H9 (cell line): Measurements from ENCODE around the gene TMEM222. TPM values are rescaled to one million over a fixed set of nuclear protein-coding genes. Genes with fewer than 3 reads are reported as not detected.

Experiments
- DNase-seq: peaks from one replicate; pipeline ENCODE4 v3.0.0-alpha.2; 2017
- H2AFZ ChIP-seq: one replicate; pipeline ENCODE4 v1.6.1; 2013; ENCODE audit warnings: mild to moderate bottlenecking, low read length, control low read depth, moderate library complexity
- H2AK5ac ChIP-seq: 2 replicates; pipeline ENCODE4 v1.6.1; 2013; ENCODE audit warnings: low read length, control low read depth, mixed read lengths; ENCODE audit not compliant: insufficient read length
- H2BK120ac ChIP-seq: one replicate; pipeline ENCODE4 v1.6.1; 2013; ENCODE audit warnings: low read depth, mild to moderate bottlenecking, low read length, control low read depth, inconsistent platforms; ENCODE audit not compliant: poor library complexity, severe bottlenecking
- H2BK12ac ChIP-seq: 2 replicates; pipeline ENCODE4 v1.6.1; 2013; ENCODE audit warnings: low read length, control low read depth, mixed read lengths, low read depth; ENCODE audit not compliant: insufficient read length
- H2BK15ac ChIP-seq: 2 replicates; pipeline ENCODE4 v1.6.1; 2013; ENCODE audit warnings: low read depth, low read length, control low read depth
- H2BK20ac ChIP-seq: one replicate; pipeline ENCODE4 v1.6.1; 2013; ENCODE audit warnings: low read depth, mild to moderate bottlenecking, low read length, control low read depth, inconsistent platforms; ENCODE audit not compliant: poor library complexity, severe bottlenecking
- H2BK5ac ChIP-seq: 2 replicates; pipeline ENCODE4 v1.6.1; 2013; ENCODE audit warnings: low read length, control low read depth, mixed read lengths; ENCODE audit not compliant: insufficient read length
- H3K14ac ChIP-seq: 2 replicates; pipeline ENCODE4 v1.6.1; 2013; ENCODE audit warnings: low read length, control low read depth; ENCODE audit not compliant: insufficient read depth
- H3K18ac ChIP-seq: 2 replicates; pipeline ENCODE4 v1.6.1; 2013; ENCODE audit warnings: low read depth, mild to moderate bottlenecking, mixed read lengths, low read length, control low read depth; ENCODE audit not compliant: insufficient read length
- H3K23ac ChIP-seq: 2 replicates; pipeline ENCODE4 v1.6.1; 2013; ENCODE audit warnings: low read length, control low read depth, mixed read lengths, low read depth; ENCODE audit not compliant: insufficient read length
- H3K23me2 ChIP-seq: 2 replicates; pipeline ENCODE4 v1.6.1; 2013; ENCODE audit warnings: low read depth, mild to moderate bottlenecking, mixed read lengths, low read length, control low read depth; ENCODE audit not compliant: insufficient read length, poor library complexity, severe bottlenecking
- H3K27ac ChIP-seq: 2 replicates; pipeline ENCODE4 v1.5.1; 2013; ENCODE audit warnings: low read length, control low read depth, mixed read lengths, low read depth; ENCODE audit not compliant: insufficient read length
- H3K27me3 ChIP-seq: 2 replicates; pipeline ENCODE4 v1.6.1; 2013; ENCODE audit warnings: low read length, control low read depth, inconsistent platforms; ENCODE audit not compliant: insufficient read depth
- H3K4ac ChIP-seq: 2 replicates; pipeline ENCODE4 v1.6.1; 2013; ENCODE audit warnings: low read depth, mild to moderate bottlenecking, control low read depth, inconsistent platforms, low read length, moderate library complexity
- H3K4me1 ChIP-seq: 2 replicates; pipeline ENCODE4 v1.6.1; 2013; ENCODE audit warnings: low read length, control low read depth, inconsistent platforms; ENCODE audit not compliant: insufficient read depth
- H3K4me2 ChIP-seq: 2 replicates; pipeline ENCODE4 v1.6.1; 2013; ENCODE audit warnings: low read length, control low read depth, mixed read lengths; ENCODE audit not compliant: insufficient read length, insufficient read depth
- H3K56ac ChIP-seq: 2 replicates; pipeline ENCODE4 v1.6.1; 2013; ENCODE audit warnings: low read depth, mild to moderate bottlenecking, mixed read lengths, low read length, control low read depth; ENCODE audit not compliant: insufficient read length
- H3K79me1 ChIP-seq: 2 replicates; pipeline ENCODE4 v1.6.1; 2013; ENCODE audit warnings: low read depth, mild to moderate bottlenecking, moderate library complexity, low read length, control low read depth, inconsistent platforms; ENCODE audit not compliant: insufficient read depth, poor library complexity, severe bottlenecking
- H3K79me2 ChIP-seq: 2 replicates; pipeline ENCODE4 v1.6.1; 2013; ENCODE audit warnings: low read length, control low read depth, inconsistent platforms; ENCODE audit not compliant: insufficient read depth
- H3K9ac ChIP-seq: 2 replicates; pipeline ENCODE4 v1.6.1; 2013; ENCODE audit warnings: low read length, control low read depth, mixed read lengths; ENCODE audit not compliant: insufficient read length; ENCODE audit errors: extremely low read depth
- H3K9me3 ChIP-seq: one replicate; pipeline ENCODE4 v1.6.1; 2013; ENCODE audit warnings: low read depth, low read length, inconsistent platforms; ENCODE audit not compliant: control insufficient read depth
- H3T11ph ChIP-seq: one replicate; pipeline ENCODE4 v1.6.1; 2013; ENCODE audit warnings: mild to moderate bottlenecking, low read length, control low read depth, inconsistent platforms
- H4K20me1 ChIP-seq: one replicate; pipeline ENCODE4 v1.6.1; 2013; ENCODE audit not compliant: control insufficient read depth, insufficient read length, insufficient read depth
- H4K5ac ChIP-seq: 2 replicates; pipeline ENCODE4 v1.6.1; 2013; ENCODE audit warnings: low read depth, mild to moderate bottlenecking, mixed read lengths, low read length, control low read depth; ENCODE audit not compliant: insufficient read length
- H4K8ac ChIP-seq: replicated peaks from 2 replicates; pipeline ENCODE4 v1.6.1; 2013; ENCODE audit warnings: low read length, control low read depth, mixed read lengths, low read depth; ENCODE audit not compliant: insufficient read length
- H4K91ac ChIP-seq: 2 replicates; pipeline ENCODE4 v1.6.1; 2013; ENCODE audit warnings: low read depth, mild to moderate bottlenecking, moderate library complexity, mixed read lengths, low read length, control low read depth; ENCODE audit not compliant: insufficient read length
- H3K27ac Mint-ChIP-seq, 3 experiments: 2 replicates in 2 of 3; 3 replicates in 1 of 3; pipeline ENCODE4 v1.8.0; 2020 to 2021; ENCODE audit warnings: mixed read lengths in 3 of 3, mild to moderate bottlenecking in 1 of 3, moderate library complexity in 1 of 3
- H3K27me3 Mint-ChIP-seq: 2 replicates; pipeline ENCODE4 v1.8.0; 2021; ENCODE audit warnings: low read depth, mild to moderate bottlenecking, moderate library complexity, mixed read lengths
- H3K36me3 Mint-ChIP-seq, 3 experiments: 2 replicates in 2 of 3; 3 replicates in 1 of 3; pipeline ENCODE4 v1.8.0; 2020 to 2021; ENCODE audit warnings: low read depth in 3 of 3, mixed read lengths in 3 of 3; ENCODE audit not compliant: insufficient read depth in 1 of 3
- H3K4me1 Mint-ChIP-seq, 2 experiments: 2 replicates each; pipeline ENCODE4 v1.8.0; 2020; ENCODE audit warnings: mixed read lengths in 2 of 2
- H3K4me3 Mint-ChIP-seq, 2 experiments: 2 replicates in 1 of 2; 3 replicates in 1 of 2; pipeline ENCODE4 v1.8.0; 2020 to 2021; ENCODE audit warnings: mild to moderate bottlenecking in 2 of 2, mixed read lengths in 2 of 2, moderate library complexity in 1 of 2
- H3K9me3 Mint-ChIP-seq, 2 experiments: 2 replicates in 1 of 2; 3 replicates in 1 of 2; pipeline ENCODE4 v1.8.0; 2020; ENCODE audit warnings: mild to moderate bottlenecking in 2 of 2, mixed read lengths in 2 of 2, moderate library complexity in 1 of 2
- WGBS: extraction: QIAGEN DNeasy Blood & Tissue Kit; methylation state at CpG from one replicate; pipeline ENCODE4 v1.1.7; 2013; ENCODE audit warnings: missing lambda C conversion rate, low lambda C conversion rate, mixed read lengths; ENCODE audit not compliant: insufficient read length; ENCODE audit errors: extremely low coverage; 5-methylcytosine and 5-hydroxymethylcytosine counted together
- total RNA-seq: library from RNA; stranded (reverse); gene quantifications from 2 replicates; pipeline ENCODE4 v1.2.1, GENCODE V29; 2021
- TF ChIP-seq, protein P1 (sequence below): fragments of 200-600 bp; sonication (generic); conservative IDR thresholded peaks from 3 replicates; pipeline ENCODE4 v1.8.0; 2021; ENCODE audit warnings: antibody characterized with exemption, mild to moderate bottlenecking

TMEM222 gene
- total RNA-seq, 1 experiment from 2014 or later: 36.8 TPM

DNA sequence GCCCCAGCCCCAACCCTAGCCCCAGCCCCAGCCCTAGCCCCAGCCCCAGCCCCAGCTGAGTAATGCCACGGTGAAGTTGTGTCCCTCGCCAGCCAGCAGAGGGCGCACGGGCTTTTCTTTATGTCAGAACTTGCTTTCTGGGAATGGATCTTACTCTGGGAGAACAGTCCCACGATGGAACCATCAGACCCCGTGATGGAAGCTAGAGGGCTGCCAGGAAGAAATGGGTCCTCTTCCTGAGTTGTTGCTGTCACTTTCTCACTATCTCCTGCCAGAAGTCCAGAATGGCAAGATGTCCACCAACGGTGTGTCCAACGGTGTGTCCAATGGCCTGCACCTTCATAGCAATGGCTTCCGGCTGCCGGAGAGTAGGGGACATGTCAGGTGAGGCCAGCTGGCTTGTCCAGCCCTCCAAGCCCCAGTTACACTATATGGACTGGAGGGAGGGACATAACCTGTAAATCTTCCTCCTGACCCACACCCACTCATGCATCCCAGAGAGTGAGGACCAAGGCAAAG lies 25.1 kb upstream of the TMEM222 start:
- H3K27ac ChIP-seq: no peak overlapping the region
- peaks cover 9% of the 10 kb centered on the region; the same call in 1 of the 2 replicates for H3K4me1 ChIP-seq
- H3K79me2 ChIP-seq: no peaks in the 10 kb centered on the region
- no peak overlapping the region for H3T11ph ChIP-seq
- no peaks in the 10 kb centered on the region for H3K23me2 ChIP-seq
- no peak overlapping the region for H2AFZ ChIP-seq
- no peak overlapping the region for H4K8ac ChIP-seq
- H3K18ac ChIP-seq: no peak overlapping the region
- no peak overlapping the region for H2BK20ac ChIP-seq
- H3K36me3 Mint-ChIP-seq: peaks cover 0 to 9% (median 5%) of the 10 kb centered on the region in 3 experiments; a peak in 3 of 7 replicates
- H3K9ac ChIP-seq: no peak overlapping the region
- no peak overlapping the region for H3K56ac ChIP-seq
- no peak overlapping the region for H3K14ac ChIP-seq
- no peak overlapping the region for H3K23ac ChIP-seq
- H2BK15ac ChIP-seq: no peak overlapping the region
- H3K79me1 ChIP-seq: no peaks in the 10 kb centered on the region
- H3K4ac ChIP-seq: no peak overlapping the region
- H3K27ac Mint-ChIP-seq: no peak overlapping the region
- no peaks in the 10 kb centered on the region for H3K27me3 ChIP-seq
- no peak overlapping the region for H3K4me2 ChIP-seq
- TF ChIP-seq, protein P1, sequence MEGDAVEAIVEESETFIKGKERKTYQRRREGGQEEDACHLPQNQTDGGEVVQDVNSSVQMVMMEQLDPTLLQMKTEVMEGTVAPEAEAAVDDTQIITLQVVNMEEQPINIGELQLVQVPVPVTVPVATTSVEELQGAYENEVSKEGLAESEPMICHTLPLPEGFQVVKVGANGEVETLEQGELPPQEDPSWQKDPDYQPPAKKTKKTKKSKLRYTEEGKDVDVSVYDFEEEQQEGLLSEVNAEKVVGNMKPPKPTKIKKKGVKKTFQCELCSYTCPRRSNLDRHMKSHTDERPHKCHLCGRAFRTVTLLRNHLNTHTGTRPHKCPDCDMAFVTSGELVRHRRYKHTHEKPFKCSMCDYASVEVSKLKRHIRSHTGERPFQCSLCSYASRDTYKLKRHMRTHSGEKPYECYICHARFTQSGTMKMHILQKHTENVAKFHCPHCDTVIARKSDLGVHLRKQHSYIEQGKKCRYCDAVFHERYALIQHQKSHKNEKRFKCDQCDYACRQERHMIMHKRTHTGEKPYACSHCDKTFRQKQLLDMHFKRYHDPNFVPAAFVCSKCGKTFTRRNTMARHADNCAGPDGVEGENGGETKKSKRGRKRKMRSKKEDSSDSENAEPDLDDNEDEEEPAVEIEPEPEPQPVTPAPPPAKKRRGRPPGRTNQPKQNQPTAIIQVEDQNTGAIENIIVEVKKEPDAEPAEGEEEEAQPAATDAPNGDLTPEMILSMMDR: peak; percentile 67
- H3K9me3 Mint-ChIP-seq: no peaks in the 10 kb centered on the region
- peaks cover 2% of the 10 kb centered on the region for H4K20me1 ChIP-seq
- no peak overlapping the region for H4K5ac ChIP-seq
- no CpG with 5 or more reads among the region's 10 CpGs for WGBS
- H3K9me3 ChIP-seq: no peaks in the 10 kb centered on the region
- no peak overlapping the region for H2BK120ac ChIP-seq
- no peak overlapping the region for H2BK12ac ChIP-seq
- H2BK5ac ChIP-seq: no peak overlapping the region
- peak; percentile 75 for DNase-seq
- H2AK5ac ChIP-seq: no peak overlapping the region
- H3K27me3 Mint-ChIP-seq: no peaks in the 10 kb centered on the region
- H3K4me3 Mint-ChIP-seq: no peak overlapping the region
- H4K91ac ChIP-seq: no peak overlapping the region
- H3K4me1 Mint-ChIP-seq: peaks cover 24 to 32% of the 10 kb centered on the region in 2 experiments
